Fibroblast of the aortic adventitia (primary cell): ENCODE results near the gene ROR2. TPM values are rescaled to one million over a fixed set of nuclear protein-coding genes. Genes with fewer than 3 reads are reported as not detected.

ENCODE experiments used
- DNase-seq: peaks from one replicate; pipeline ENCODE4 v3.0.0-alpha.2; 2010; ENCODE audit warnings: low read depth
- H3K4me3 ChIP-seq: 2 replicates; pipeline ENCODE4 v1.5.1; 2011; ENCODE audit warnings: low read depth, mild to moderate bottlenecking, control low read depth, low read length, moderate library complexity
- total RNA-seq: library from RNA; depleted of rRNA; stranded (reverse); fragments of >200 nt; gene quantifications from 2 replicates; pipeline ENCODE4 v1.2.3, GENCODE V29; 2012; ENCODE audit warnings: low replicate concordance
- TF ChIP-seq, protein P1 (sequence below): IDR thresholded peaks from 2 replicates; pipeline ENCODE4 v1.5.1; 2011; ENCODE audit warnings: mild to moderate bottlenecking, low read length, control low read depth, inconsistent platforms; ENCODE audit not compliant: insufficient read depth

The ROR2 gene
- total RNA-seq, 1 donor = 13.0 TPM

DNA sequence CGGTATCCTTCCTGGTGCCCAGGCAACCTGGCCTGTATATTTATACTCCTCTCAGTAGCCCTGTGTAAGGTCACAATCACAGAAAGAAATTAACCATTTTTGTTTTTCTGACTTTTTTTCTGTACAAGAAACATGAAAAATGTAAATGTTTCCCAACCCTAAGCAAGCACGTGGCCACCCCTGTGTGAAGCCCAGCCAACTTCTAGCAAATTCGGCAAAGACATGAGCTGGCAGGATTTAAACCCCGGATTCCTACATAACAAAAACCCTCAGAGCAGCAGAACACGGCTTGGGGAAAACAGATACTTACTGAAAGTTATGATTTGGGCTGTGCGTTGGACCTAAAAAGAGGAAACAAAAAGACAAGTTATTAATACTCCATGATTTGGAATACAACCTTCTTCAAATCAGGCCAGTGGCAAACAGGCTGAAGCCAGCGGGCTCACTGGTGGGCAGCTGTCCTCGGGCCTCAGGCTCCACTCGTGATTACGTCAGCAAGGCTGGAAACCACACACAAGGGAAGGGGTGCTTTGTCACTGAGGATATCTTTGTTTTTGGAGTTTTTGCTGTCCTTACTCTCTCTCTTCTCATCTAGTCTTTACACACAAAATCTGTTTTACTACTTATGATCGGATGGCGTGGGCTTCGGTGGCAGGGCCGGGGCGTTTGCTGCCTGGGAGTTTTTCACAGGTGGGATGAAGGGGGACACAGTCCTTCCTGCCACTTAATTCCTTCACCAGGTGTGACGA is 194.1 kb downstream of the ROR2 start:
- DNase-seq = peak; percentile 65
- no peak overlapping the region for H3K4me3 ChIP-seq

DNA sequence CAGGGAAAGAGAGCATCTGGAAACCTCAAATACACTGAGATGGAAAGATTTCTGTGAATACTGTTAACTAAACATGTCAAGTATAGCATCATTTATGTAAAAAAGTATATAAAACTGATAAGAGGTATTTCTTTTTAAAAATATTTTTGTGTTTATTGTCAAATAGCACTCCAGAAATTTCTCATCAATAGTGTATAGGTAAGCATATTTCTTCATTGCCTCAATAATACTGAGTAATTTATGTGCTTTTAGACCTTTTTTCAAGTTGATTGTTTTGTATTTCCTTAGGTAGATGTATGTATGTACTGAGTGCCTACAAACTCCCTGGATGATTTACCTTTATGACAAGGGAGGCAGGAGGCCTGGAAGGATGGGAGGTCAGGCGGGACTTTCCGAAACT is 196.3 kb downstream of the ROR2 start:
- TF ChIP-seq, protein P1, sequence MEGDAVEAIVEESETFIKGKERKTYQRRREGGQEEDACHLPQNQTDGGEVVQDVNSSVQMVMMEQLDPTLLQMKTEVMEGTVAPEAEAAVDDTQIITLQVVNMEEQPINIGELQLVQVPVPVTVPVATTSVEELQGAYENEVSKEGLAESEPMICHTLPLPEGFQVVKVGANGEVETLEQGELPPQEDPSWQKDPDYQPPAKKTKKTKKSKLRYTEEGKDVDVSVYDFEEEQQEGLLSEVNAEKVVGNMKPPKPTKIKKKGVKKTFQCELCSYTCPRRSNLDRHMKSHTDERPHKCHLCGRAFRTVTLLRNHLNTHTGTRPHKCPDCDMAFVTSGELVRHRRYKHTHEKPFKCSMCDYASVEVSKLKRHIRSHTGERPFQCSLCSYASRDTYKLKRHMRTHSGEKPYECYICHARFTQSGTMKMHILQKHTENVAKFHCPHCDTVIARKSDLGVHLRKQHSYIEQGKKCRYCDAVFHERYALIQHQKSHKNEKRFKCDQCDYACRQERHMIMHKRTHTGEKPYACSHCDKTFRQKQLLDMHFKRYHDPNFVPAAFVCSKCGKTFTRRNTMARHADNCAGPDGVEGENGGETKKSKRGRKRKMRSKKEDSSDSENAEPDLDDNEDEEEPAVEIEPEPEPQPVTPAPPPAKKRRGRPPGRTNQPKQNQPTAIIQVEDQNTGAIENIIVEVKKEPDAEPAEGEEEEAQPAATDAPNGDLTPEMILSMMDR = no peak

More for the DNA sequence above, 194.1 kb downstream of the ROR2 start:
- TF ChIP-seq, protein P1 = no peak

DNA sequence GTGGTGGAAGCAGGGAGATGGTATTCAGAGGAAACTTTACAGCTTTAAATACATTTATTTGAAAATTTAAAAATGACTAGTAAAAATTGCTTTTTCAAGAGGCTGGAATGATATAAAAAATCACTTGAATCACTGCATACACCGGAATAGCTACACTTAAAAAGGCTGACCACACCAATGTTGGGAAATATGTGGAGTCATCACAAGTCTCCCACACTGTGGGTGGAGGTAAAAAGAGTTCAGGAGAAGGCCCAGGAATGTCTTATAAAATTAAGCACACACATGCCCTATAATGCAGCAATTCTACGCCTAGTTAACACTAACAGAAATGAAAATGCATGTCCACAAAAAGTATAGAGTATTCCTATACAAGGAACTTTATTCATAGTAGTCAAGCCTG is 198.1 kb downstream of the ROR2 start:
- TF ChIP-seq, protein P1 = no peak
- peak; percentile 75 for DNase-seq
- H3K4me3 ChIP-seq = no peak overlapping the region

More for the DNA sequence above, 196.3 kb downstream of the ROR2 start:
- H3K4me3 ChIP-seq = no peak overlapping the region
- DNase-seq = no peak

DNA sequence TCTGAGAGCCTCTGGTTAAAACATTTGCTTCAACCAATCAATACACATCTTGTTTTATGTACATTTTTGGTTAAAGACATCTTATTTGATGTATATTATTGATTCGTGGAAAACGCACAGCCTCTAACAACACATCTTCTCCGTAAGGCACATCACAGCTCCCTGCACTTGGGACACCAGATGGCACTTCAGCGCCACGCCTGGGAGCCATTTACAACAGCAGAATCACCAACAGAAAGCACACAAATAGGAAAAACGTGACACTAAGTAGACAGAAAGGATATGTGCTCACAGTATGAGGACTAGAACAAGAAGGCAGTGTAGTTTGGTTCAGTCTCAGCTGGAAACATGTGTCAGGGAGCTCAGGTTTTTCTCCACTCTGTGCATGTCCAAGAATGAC is 199.7 kb downstream of the ROR2 start:
- DNase-seq = no peak
- no peak overlapping the region for H3K4me3 ChIP-seq
- TF ChIP-seq, protein P1 = no peak

DNA sequence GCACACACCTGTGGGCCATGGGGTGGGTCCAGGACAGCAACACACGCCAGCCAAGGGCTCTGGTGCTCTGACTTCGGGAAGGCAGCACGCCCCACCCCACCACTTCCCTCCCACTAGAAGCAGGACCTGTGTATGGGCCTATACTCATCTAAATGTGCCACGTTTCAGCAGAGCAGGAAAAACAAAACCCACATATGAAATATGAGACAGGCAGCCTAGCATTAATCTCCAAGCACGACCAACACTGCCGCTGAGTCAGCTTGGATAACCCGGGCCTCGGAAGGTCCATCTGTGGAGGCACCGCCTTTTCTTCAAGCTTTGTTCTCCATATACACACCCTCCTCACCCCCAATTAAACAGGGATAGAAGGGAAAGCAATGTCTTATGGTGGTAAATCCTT is 203.1 kb downstream of the ROR2 start:
- DNase-seq = peak; percentile 56
- H3K4me3 ChIP-seq = no peak overlapping the region
- TF ChIP-seq, protein P1 = no peak

DNA sequence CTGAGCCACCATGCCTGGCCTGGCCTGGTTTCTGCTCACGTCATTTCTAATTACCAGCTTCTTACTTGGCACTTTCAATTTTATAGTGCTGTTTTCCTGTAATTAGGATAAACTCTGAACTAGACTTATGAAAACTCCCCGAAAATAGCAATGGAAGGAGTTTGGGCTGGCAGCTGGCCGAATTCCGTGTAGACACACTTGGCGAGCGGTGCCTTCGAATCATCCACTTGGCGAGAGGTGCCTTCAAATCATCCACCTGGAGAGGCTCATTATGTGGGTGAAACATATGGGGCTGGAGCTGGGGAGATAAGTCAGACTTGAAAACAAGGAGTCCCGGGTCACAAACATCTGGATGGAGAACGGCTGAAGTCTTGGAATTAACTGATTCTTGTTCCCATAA is 203.7 kb downstream of the ROR2 start:
- no peak overlapping the region for H3K4me3 ChIP-seq
- TF ChIP-seq, protein P1 = no peak
- DNase-seq = peak; percentile 17

DNA sequence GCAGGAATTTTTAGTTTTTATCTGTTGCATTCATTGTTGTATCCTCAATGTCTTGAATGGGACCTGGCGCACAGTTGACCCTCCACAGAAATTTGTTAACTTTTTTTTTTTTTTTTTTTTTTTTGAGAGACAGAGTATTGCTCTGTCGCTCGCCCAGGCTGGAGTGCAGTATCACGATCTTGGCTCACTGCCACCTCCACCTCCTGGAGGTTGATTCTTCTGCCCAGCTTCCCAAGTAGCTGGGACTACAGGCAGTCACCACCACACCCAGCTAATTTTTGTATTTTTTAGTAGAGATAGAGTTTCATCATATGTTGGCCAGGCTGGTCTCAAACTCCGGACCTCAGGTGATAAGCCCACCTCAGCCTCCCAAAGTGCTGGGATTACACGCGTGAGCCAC is 205.9 kb downstream of the ROR2 start:
- TF ChIP-seq, protein P1 = no peak
- DNase-seq = no peak
- H3K4me3 ChIP-seq = no peak overlapping the region
